GM19397 (cell line): Measurements from ENCODE around the gene ZNF484.
"Not testable (repeated sequence)": the region's sequence is repeated elsewhere in the genome, so short reads cannot be mapped to it uniquely, and the experiment has no call there.

ENCODE experiments used
- ATAC-seq: cut with Tn5 transposase; IDR thresholded peaks from one replicate; pipeline ENCODE4 v1.9.1; 2021; ENCODE audit warnings: mild to moderate bottlenecking, moderate library complexity; ENCODE audit not compliant: unreplicated experiment

The ZNF484 gene

DNA sequence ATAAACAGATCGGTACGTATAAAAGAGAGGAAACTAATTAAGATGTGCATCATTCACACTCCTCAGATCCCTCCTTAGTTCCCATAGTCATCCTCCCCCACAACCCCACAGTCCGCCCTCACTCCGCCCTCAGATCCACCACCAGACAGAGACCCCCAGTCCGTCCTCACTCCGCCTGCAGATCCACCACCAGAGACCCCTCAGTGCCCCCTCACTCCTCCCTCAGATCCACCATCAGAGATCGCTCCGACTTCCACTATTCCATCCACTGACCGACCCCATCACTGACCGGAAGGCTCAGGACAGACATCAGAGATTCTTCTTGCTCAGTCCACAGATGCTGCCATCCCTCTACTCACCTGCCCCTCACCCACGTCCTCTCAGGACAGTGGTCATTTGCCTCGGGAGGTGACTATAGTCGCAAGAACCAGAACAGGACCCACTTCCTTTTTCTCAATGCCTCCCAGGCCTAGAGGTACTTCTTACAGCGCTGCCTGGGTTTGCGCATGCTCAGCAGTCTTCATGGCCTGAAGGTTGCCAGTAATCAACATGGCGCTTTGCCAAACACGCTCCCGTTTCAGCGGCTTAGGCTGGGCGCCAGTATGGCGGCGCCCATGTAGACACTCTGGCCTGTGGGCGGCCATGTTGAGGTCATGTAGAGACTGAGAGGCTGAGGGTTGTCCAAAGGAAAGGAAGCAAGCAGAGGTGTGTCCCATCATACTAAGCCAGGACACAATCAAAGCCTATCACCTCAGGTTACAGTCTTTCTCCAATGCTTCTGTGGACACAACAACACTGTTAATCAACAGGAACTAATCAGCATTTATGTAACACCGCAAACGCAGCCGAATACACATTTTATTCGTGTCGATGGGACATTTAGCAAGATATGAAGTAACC is at the start of gene ZNF484:
TSS of gene ZNF484 (minus strand) at position 508 of the 900 bp plus-strand sequence. CDS start 3,009 bp downstream, outside the sequence.
- peak; percentile 100 for ATAC-seq

GRCh38 chr9:92920437-92920836 is 42.6 kb upstream of the ZNF484 start:
- no peak for ATAC-seq

- ATAC-seq: no peak
These were observed 39.5 kb upstream of the ZNF484 start for GRCh38 chr9:92917176-92917800.

DNA sequence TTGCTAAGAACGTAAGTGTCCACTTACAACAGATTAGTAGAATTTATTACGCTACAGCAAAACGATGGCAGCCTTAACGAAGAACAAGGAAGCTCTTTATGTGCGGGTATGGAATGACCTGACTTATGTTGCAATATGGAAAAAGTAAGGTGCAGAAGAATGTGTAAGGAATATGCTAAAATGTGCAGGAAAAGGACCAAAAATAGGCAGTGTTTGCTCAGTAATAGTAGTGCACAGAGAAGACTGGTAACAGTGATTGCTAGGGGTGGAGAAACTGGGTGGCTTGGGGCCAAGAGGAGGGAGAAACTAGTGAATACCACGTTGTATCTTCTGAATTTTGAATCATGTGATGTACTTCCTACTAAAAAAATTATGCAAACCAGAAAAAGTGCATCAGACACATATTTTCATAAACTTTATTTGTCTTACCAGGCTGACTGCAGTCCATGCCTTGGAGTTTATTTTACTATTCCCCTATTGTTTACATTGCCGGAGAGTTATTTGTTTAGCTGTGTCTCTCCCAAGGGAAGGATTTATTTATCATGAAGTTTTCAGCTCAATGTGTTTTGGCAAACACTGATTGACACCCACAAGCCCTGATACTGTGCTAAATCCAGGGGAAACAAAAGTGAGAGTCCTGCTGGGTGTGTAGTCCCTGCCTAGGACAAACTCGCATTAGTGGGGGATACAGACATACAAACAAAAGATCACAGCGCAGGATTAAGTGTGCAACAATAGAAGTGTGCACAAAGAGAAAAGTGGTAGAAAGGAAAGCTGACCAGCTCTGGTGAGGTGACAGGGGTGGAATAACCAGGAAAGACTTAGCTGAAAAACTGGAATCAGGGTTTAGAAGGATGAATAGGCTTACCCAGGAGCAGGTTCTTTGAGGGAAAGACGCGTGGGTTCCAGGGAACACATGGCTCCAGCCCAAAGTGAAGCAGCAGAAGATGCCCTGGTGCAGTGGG is 34.0 kb upstream of the ZNF484 start:
- no peak for ATAC-seq

DNA sequence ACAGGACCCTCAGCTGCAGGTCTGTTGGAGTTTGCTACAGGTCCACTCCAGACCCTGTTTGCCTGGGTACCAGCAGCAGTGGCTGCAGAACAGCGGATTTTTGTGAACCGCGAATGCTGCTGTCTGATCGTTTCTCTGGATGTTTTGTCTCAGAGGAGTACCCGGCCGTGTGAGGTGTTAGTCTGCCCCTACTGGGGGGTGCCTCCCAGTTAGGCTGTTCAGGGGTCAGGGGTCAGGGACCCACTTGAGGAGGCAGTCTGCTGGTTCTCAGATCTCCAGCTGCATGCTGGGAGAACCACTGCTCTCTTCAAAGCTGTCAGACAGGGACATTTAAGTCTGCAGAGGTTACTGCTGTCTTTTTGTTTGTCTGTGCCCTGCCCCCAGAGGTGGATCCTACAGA is 27.3 kb upstream of the ZNF484 start:
- not testable (repeated sequence) for ATAC-seq

- no peak for ATAC-seq
These were observed 19.5 kb upstream of the ZNF484 start for GRCh38 chr9:92897323-92897722.

DNA sequence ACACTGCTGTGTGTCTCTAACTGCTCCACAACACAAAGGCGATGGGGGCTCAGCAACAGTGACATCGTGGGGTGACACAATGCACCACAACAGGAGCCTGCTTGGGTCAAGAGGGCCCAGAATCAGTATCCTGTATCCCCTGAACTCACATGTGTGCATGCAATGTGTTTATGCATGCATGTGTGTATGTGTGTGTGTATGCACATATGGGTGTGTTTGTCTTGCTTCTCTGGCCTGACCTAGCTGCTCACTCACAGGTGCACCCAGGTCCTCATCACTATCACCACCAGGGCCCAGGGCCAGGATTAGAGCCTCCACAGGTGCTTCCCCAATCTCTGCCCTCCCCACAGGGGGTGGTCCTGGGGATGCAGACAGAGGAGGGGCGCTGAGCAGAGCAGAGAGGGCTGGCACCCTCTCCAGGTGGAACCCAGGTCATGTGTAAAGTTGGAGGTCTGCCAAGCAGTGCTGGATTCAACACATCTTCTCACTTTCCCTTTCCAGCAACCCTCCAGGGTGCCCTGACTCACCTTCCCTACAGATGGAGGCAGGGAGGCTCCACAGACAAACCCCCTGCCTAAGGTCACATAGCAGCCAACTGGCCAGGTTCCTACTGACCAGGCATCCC is 18.1 kb upstream of the ZNF484 start:
- no peak for ATAC-seq

DNA sequence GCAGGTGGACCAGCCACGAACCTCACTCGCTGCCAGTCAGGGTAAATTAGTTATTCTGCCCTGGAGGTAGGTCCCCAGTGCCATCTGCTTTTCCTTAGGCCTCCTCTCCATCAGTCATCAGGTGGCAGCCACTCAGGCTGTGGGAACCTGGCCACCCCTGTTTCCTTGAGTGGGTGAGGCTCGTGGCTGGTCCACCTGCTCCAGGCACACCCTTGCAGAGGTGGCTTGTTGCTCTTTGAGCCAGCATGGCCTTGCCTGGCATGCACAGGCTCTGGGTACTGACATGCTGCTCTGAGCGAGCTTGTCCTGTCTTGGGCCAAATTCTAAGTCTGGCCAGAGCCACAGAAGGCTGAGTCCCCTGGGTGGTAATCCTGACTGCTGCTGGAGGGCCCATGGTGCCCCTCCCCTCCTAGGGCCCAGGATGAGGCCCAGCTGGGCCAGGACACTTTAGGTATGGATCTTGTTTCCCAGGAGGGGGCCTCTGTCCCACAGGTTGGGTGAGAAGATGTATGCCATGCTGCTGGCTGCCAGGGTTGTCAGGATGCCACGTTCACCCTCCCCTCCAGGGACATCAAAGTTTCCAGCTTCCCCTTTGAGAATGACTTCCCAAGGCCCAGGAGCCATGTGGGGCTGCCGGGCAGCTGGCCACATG is 17.0 kb upstream of the ZNF484 start:
- ATAC-seq: no peak

- not testable (repeated sequence) for ATAC-seq
These were observed 16.2 kb upstream of the ZNF484 start for GRCh38 chr9:92893916-92894610.

GRCh38 chr9:92892276-92892675 is 14.4 kb upstream of the ZNF484 start:
- ATAC-seq: not testable (repeated sequence)

DNA sequence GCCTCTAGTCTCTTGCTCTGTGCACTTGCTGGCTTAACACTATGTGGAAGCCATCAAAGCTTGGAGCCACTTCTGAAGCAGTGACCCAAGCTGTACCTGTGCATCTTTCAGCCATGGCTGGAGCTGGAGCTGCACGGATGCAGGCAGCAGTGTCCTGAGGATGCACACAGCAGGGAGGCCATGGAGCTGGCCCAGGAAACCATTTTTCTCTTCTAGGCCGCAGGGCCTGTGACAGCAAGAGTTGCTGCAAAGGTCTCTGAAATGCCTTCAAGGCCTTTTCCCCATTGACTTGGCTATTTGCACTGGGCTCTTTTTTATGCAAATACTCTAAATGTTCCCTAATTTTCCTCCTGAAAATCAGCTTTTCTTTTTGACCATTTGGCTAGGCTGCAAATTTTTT is 12.9 kb upstream of the ZNF484 start:
- no peak for ATAC-seq

GRCh38 chr9:92887880-92888338 is 10.1 kb upstream of the ZNF484 start:
- no peak for ATAC-seq

- ATAC-seq: not testable (repeated sequence)
These were observed 9.2 kb upstream of the ZNF484 start for GRCh38 chr9:92886846-92887610.

GRCh38 chr9:92883666-92884405 is 6.0 kb upstream of the ZNF484 start:
- not testable (repeated sequence) for ATAC-seq

GRCh38 chr9:92882276-92882675 is 4.4 kb upstream of the ZNF484 start:
- ATAC-seq: no peak

DNA sequence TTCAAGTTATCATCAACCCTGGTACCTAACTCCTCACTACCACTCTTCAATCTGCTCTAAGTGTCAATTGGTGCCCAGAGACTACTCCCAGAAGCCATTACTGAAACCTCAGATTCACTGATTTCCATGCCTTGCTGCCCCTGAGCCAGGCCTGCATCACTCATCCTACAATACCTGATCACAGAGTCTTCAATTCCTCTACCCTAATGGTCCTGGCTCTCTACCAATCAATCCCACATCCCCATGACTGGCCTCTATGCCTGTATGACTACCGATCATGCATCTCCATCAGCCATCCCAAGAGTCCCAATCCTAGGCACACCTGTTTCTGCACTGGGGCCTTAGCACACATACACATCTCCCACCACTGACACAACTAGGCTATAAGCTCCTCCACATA is 2.5 kb downstream of the ZNF484 start:
- no peak for ATAC-seq

- no peak for ATAC-seq
These were observed 7.5 kb downstream of the ZNF484 start for GRCh38 chr9:92870289-92870688.

GRCh38 chr9:92866600-92866999 is 11.2 kb downstream of the ZNF484 start:
- ATAC-seq: not testable (repeated sequence)
